GM12801 (cell line): ENCODE measurements around the gene DIRAS1.

ENCODE experiments used
- TF ChIP-seq, protein P1 (sequence below): IDR thresholded peaks from one replicate; pipeline ENCODE4 v1.5.1; 2011; ENCODE audit warnings: control low read depth; ENCODE audit not compliant: insufficient read length; ENCODE audit errors: extremely low read depth

The DIRAS1 gene

DNA sequence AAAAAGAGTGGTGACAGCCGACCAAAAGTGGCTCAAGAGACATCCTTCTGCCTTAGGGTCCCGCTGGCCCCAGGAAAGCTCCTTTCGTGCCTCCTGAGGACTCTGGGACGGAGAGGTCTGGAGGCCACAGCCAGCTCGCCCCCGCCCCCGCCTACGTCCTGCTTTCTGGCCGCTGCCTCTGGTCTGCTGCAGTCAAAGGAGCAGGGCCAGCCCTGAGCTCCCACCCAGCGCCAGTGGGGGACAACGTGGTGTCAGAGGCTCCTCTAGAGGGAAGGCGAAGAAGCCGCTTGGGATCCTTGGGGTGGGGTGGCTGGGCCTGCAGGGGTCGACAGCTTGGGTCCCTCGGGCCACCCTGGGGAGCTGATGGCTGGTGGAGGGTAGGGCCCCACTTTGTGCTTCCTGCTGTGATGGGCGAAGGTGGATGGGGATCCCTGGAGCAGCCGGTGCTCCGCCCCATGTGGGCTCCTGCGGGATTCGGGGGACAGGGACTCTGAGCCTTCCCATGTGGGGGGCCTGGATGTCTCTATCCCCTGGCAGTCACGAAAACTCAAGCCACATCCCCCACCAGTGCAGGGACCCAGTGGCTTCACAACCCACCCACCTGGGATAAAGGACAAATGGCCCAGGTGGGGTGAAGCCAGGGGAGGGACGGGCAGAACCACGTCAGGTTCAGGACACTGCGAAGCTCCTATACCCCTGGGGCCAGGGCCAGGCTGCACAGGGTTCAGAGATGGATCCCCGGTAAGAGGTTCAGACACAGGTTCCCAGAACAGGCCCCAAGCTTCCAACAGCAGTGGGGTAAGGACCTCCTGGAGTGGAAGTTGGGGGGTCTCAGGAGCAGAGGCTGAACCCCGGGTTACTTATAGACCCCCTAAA lies 9.0 kb upstream of the DIRAS1 start:
- TF ChIP-seq, protein P1, sequence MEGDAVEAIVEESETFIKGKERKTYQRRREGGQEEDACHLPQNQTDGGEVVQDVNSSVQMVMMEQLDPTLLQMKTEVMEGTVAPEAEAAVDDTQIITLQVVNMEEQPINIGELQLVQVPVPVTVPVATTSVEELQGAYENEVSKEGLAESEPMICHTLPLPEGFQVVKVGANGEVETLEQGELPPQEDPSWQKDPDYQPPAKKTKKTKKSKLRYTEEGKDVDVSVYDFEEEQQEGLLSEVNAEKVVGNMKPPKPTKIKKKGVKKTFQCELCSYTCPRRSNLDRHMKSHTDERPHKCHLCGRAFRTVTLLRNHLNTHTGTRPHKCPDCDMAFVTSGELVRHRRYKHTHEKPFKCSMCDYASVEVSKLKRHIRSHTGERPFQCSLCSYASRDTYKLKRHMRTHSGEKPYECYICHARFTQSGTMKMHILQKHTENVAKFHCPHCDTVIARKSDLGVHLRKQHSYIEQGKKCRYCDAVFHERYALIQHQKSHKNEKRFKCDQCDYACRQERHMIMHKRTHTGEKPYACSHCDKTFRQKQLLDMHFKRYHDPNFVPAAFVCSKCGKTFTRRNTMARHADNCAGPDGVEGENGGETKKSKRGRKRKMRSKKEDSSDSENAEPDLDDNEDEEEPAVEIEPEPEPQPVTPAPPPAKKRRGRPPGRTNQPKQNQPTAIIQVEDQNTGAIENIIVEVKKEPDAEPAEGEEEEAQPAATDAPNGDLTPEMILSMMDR = no peak

DNA sequence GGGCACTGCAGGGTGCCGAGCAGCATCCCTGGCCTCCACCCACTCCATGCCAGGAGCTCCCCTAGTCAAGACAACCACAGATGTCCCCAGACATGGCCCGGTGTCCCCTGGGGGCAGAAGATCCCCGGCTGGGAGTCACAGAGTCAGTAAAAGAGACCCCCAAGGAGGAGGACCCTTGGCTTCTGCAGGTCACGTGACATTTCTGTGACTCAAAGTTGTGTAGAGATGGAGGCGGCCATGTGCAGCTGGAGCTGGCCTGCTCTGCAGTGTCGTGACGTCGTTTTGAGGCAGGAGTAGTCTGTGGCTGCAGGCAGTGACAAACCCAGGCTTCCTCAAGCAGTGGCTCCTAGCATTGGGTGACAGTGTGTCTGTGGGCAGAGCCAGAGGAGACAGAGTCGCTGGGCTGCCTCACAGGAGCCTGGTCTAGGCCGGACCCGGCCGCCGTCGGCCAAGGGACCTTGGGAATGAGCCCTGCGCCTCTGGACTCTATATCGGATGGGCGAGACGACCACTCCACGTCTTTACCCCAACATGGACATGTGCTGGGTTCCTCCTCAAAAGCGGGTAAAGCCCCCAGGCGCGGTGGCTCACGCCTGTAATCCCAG lies 7.7 kb upstream of the DIRAS1 start:
- TF ChIP-seq, protein P1 = no peak

DNA sequence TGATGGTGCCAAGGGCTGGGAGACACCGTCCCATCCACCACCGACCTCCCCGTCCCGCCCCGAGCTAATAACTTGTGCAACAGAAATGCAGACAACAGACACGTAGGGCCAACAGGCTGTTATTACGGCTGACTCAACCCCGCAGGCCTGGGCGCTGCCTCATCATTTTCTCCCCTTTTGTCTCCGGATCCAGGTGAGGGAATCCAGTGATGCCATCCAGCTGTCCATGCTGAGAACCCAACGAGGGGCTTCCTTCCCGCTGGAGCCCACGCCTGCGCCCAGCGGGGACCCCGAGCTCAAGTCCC lies 6.4 kb upstream of the DIRAS1 start:
- TF ChIP-seq, protein P1 = no peak

DNA sequence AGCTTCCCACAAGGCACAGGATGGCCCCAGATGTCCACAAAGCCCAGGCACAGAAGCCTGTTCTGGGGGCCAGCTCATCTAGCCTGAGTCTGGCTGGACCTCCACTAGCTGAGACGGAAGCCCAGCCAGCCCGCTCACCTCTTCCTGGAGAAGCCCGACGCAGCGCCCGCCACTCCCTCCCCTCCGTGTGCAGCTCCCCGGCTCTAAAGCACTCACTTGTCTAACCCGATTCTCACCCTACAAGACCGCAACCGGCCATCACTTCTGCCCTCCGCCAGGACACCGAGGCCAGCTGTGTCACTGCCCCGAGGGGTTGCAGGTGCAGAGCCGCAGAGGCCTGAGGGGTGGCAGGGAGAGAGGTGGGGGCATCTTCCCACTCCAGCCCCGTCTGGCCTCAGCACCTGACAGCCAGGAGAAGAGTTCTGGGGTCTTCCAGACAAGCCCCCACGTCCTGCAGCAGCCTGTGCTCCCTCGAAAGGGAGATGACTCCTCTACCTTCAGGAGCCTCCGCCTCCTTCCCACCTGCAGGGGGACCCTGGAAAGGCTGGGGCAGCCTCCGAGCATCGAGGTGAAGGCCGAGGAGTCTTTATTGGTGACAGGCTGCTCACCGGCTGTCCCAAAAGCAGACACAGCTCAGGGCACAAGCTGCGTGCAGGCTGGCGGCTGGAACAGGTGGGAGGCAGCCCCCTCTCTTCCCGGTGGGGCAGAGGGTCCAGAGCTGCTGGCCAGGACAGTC lies 5.9 kb upstream of the DIRAS1 start:
- TF ChIP-seq, protein P1 = no peak

DNA sequence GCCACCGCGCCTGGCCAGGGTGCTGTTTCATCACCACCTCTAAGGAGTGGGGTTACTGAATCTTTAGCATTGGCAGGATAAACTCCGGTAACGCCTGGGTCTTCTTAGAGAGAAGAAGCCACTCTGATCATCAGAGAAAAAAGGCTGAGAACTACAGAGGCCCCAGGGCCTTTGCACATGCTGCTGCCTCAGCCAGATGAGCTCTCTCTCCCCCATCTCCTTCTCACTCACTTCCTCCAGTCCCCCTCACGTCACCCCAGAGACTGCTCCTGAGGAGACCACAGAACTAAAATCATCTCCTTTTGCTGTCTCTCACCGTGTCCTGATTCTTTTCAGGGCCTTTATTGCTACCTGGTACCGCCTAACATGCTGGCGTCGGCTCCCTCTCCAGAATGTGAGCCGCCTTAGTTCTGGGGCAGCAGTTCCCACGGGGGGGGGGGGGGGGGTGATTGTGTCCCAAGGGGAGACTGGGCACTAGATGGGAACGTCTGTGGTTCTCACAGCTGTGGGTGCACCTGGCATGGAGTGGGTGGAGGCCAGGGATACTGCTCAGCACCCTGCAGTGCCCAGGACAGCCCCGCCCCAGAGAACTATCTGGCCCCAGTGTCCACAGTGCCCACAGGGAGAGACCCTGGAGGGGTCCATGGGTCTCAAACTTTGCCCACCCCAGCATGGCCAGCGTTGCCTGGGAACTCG lies 5.1 kb upstream of the DIRAS1 start:
- TF ChIP-seq, protein P1 = no peak

DNA sequence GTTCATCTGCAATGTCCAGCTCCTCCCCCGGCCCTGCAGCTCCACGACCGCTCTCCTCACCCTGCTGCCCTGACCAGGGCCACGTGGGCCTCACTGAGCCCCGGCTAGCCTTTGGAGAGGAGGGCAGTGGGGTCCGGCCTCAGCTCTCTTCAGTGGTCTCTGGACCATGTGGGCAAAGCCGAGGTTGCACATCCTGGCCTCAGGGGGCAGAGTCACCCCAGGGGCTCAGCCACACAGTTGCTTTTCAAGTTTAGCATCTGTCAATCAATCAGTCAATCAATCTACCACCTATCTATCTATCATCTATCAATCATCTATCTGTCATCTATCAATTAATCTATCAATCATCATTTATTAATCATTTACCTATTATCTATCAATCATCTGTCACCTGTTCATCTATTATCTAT lies 3.0 kb upstream of the DIRAS1 start:
- TF ChIP-seq, protein P1 = no peak

DNA sequence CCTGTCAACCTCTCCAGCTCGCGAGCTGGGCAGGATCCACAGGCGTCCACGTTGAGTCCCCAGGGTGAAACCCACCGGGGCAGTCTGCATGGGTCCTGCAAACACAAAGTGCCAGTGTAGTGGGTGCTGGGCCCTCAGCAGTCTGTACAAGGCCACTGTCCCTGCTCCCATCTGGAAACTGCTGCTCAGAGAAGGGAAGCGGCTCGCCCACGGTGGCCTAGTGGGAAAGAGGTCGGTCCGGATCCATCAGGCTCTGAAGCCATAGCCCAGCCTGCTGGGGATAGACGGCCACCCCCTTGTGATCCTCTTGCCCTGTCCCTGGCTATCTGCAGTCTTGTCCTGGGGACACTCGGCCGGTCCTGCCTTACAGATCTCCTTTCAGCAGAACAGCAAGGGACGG lies 2.6 kb upstream of the DIRAS1 start:
- TF ChIP-seq, protein P1 = no peak
